GM19455 (cell line): ENCODE results near the gene RBFA.

ENCODE experiments used
- ATAC-seq: cut with Tn5 transposase; IDR thresholded peaks from one replicate; pipeline ENCODE4 v1.9.1; 2021; ENCODE audit not compliant: unreplicated experiment

RBFA gene

DNA sequence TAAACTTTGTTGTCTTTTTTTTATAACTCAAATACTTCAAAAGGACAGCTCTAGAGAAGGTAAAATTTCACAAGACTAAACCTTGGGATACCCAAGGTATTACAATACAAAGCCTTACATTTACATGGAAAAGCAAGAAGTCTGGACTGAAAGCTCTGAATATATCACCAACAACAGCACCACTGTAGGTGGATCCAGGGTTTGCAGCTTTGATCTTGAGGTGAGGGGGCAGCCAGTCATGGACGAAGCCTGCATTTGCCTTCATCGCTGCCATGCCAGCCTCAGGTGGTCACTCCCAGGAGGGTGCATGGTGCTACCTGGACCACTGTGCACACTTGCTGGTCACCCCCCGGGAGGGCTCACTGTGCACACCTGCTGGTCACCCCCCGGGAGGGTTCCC, 36.6 kb downstream of the RBFA start:
- no peak for ATAC-seq

DNA sequence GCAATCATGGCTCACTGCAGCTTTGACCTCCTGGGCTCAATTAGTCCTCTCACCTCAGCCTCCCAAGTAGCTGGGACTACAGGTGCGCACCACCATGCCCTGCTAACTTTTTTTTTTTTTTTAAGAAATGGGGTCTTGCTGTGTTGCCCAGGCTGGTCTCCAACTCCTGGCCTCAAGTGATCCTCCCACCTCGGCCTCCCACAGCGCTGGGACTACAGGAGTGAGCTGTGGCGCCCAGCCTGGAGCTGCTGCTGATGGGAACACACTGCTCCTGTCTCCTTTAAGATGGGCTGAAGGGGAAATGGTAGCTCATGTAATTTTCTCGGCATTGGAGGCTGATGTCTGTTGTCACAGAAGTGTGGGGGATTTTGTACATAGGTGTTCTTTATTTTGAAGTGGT, 39.9 kb downstream of the RBFA start:
- ATAC-seq, result no peak

DNA sequence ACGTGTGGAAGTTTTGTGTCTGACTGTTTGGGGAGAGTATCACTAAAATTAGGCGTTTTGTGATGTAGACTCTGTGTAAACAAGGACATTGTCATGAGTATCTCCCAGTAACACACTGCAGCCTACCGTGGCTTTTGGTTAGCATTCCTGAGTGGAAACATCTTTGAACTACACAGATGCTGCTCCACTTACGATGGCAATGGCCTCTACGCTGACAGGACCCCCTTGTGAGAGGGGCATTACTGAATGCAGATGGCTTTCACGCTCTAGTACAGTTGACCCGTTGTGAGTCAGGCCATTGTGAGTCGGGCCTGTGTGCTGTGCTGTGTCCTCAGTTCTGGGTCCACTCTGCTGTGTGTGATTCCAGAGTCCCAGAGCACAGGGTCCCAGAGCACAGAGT, 40.5 kb downstream of the RBFA start:
- ATAC-seq, result no peak

DNA sequence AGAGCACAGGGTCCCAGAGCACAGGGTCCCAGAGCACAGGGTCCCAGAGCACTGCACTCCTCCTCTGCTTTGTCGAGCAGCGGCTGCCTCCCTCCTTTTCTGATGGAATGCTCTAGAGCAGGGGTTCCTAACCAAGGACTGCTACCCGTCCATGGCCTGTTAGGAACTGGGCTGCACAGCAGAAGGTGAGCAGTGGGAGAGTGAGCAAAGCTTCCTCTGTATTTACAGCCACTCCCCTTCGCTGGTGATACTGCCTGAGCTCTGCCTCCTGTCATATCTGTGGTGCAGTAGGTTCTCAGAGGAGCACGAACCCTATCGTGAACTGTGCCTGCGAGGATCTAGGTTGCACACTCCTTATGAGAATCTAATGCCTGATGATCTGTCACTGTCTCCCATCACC, 41.7 kb downstream of the RBFA start:
- no peak for ATAC-seq

DNA sequence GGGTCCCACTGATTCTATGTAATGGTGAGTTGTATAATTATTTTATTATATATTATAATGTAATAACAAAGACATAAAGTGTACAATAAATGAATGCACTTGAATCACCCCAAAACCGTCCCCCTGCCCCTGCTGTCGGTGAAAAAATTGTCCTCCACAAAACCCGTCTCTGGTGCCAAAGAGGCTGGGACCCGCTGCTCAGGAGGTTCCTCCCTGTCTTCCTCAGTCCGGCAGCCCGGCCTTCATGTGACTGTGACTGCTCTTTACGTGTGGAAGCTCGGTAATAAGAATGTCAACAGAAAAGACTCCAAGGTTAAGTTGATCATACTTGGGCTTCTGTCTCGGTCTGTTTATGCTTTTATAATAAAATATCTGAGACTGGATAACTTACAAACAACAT, 42.1 kb downstream of the RBFA start:
- ATAC-seq, result no peak

DNA sequence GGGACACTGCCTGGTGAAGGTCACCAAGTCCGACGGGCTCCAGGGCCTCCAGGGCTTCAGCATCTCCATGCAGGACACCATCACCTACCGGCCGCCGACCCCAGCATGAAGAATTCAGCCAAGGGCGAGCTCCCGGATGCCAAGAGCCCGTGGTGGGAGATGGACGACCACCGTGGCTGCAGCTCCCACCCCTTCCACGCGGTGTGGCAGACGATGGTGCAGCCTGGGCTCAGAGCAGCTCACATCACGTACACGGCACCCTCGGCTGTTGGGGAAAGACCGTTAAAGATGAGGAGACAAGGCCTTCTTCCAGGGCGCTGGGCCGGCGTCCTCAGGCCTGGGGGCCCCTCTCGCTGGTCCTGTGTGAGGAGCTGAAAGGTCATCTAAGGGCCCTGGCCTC, 43.6 kb downstream of the RBFA start:
- no peak for ATAC-seq
